ENCODE measurements around the gene WDR64. TPM values are rescaled to one million over a fixed set of nuclear protein-coding genes. Genes with fewer than 3 reads are reported as not detected.
"Not testable (repeated sequence)": the region's sequence is repeated elsewhere in the genome, so short reads cannot be mapped to it uniquely, and the experiment has no call there.

WDR64 gene
- total RNA-seq, 4 donors from 2014 or later, result not detected

- WGBS, result 85% methylated on average over 4 of the region's 4 CpGs
- no peaks in the 10 kb centered on the region for H3K27me3 ChIP-seq
- no peak overlapping the region for H3K4me3 ChIP-seq
- no peak for TF ChIP-seq POLR2AphosphoS5 (IDR thresholded peaks at IDR 0.05)
- no peak for TF ChIP-seq POLR2A (IDR thresholded peaks at IDR 0.05)
- no peak for TF ChIP-seq CTCF (IDR thresholded peaks at IDR 0.05)
- TF ChIP-seq EP300 (IDR thresholded peaks at IDR 0.05), result no peak
- no peak for DNase-seq (ENCODE audit: low spot score in 2 of 2)
- H3K9me3 ChIP-seq, result no peaks in the 10 kb centered on the region
- no peak overlapping the region for H3K27ac ChIP-seq
- H3K36me3 ChIP-seq, result no peaks in the 10 kb centered on the region
- no peaks in the 10 kb centered on the region for H3K4me1 ChIP-seq
These were observed 70.9 kb downstream of the WDR64 start for GRCh38 chr1:241722947-241723346.

GRCh38 chr1:241724741-241725356, 72.8 kb downstream of the WDR64 start:
- TF ChIP-seq EP300 (IDR thresholded peaks at IDR 0.05) (no peak), POLR2AphosphoS5 (IDR thresholded peaks at IDR 0.05) (no peak), POLR2A (IDR thresholded peaks at IDR 0.05) (no peak), CTCF (IDR thresholded peaks at IDR 0.05) (no peak)
- no peaks in the 10 kb centered on the region for H3K36me3 ChIP-seq
- 72% methylated on average over 4 of the region's 4 CpGs for WGBS
- no peaks in the 10 kb centered on the region for H3K4me1 ChIP-seq
- no peak overlapping the region for H3K4me3 ChIP-seq
- no peak overlapping the region for H3K27ac ChIP-seq
- H3K9me3 ChIP-seq, result no peaks in the 10 kb centered on the region
- H3K27me3 ChIP-seq, result no peaks in the 10 kb centered on the region
- DNase-seq (ENCODE audit: low spot score in 2 of 2), result no peak

- no peak for TF ChIP-seq EP300 (IDR thresholded peaks at IDR 0.05)
- no peak for TF ChIP-seq POLR2AphosphoS5 (IDR thresholded peaks at IDR 0.05)
- TF ChIP-seq CTCF (IDR thresholded peaks at IDR 0.05), result no peak
These were observed 78.0 kb downstream of the WDR64 start for GRCh38 chr1:241730031-241730430.

GRCh38 chr1:241733899-241734298, 81.8 kb downstream of the WDR64 start:
- no peaks in the 10 kb centered on the region for H3K4me1 ChIP-seq
- no peaks in the 10 kb centered on the region for H3K27me3 ChIP-seq
- DNase-seq (ENCODE audit: low spot score in 2 of 2), result no peak
- no peaks in the 10 kb centered on the region for H3K36me3 ChIP-seq
- H3K4me3 ChIP-seq, result no peak overlapping the region
- TF ChIP-seq POLR2A (IDR thresholded peaks at IDR 0.05) (no peak), CTCF (IDR thresholded peaks at IDR 0.05) (no peak), EP300 (IDR thresholded peaks at IDR 0.05) (no peak), POLR2AphosphoS5 (IDR thresholded peaks at IDR 0.05) (no peak)
- H3K9me3 ChIP-seq, result no peaks in the 10 kb centered on the region
- 77% methylated on average over 2 of the region's 2 CpGs for WGBS
- no peak overlapping the region for H3K27ac ChIP-seq

More at GRCh38 chr1:241730031-241730430, 78.0 kb downstream of the WDR64 start:
- H3K4me1 ChIP-seq, result no peaks in the 10 kb centered on the region
- H3K27me3 ChIP-seq, result no peaks in the 10 kb centered on the region
- no peak overlapping the region for H3K27ac ChIP-seq
- H3K9me3 ChIP-seq, result no peaks in the 10 kb centered on the region
- H3K4me3 ChIP-seq, result no peak overlapping the region
- no peak for DNase-seq (ENCODE audit: low spot score in 2 of 2)
- no peaks in the 10 kb centered on the region for H3K36me3 ChIP-seq

- 73% methylated on average over 5 of the region's 5 CpGs for WGBS
- H3K36me3 ChIP-seq, result no peaks in the 10 kb centered on the region
- H3K4me1 ChIP-seq, result no peaks in the 10 kb centered on the region
- H3K27ac ChIP-seq, result no peak overlapping the region
- no peaks in the 10 kb centered on the region for H3K9me3 ChIP-seq
- no peaks in the 10 kb centered on the region for H3K27me3 ChIP-seq
- DNase-seq (ENCODE audit: low spot score in 2 of 2), result no peak
- TF ChIP-seq POLR2AphosphoS5 (IDR thresholded peaks at IDR 0.05), result no peak
- no peak for TF ChIP-seq CTCF (IDR thresholded peaks at IDR 0.05)
- TF ChIP-seq POLR2A (IDR thresholded peaks at IDR 0.05), result no peak
- no peak for TF ChIP-seq EP300 (IDR thresholded peaks at IDR 0.05)
- no peak overlapping the region for H3K4me3 ChIP-seq
These were observed 82.5 kb downstream of the WDR64 start for GRCh38 chr1:241734533-241734932.

GRCh38 chr1:241735493-241735926, 83.4 kb downstream of the WDR64 start:
- H3K4me3 ChIP-seq; DNase-seq (ENCODE audit: low spot score in 2 of 2); H3K4me1 ChIP-seq; H3K27me3 ChIP-seq; H3K36me3 ChIP-seq; H3K27ac ChIP-seq; H3K9me3 ChIP-seq: not testable (repeated sequence)
- 88% methylated on average over 8 of the region's 8 CpGs for WGBS
